NCI-H1105 (cell line): ENCODE measurements around the gene SYT8.

Source experiments
- DNase-seq: peaks from one replicate; lab custom pipeline; 2025; lab: John Stamatoyannopoulos, UW

SYT8 gene

GRCh38 chr11:1845561-1846452 is 11.0 kb downstream of the SYT8 start:
- no peak for DNase-seq

DNA sequence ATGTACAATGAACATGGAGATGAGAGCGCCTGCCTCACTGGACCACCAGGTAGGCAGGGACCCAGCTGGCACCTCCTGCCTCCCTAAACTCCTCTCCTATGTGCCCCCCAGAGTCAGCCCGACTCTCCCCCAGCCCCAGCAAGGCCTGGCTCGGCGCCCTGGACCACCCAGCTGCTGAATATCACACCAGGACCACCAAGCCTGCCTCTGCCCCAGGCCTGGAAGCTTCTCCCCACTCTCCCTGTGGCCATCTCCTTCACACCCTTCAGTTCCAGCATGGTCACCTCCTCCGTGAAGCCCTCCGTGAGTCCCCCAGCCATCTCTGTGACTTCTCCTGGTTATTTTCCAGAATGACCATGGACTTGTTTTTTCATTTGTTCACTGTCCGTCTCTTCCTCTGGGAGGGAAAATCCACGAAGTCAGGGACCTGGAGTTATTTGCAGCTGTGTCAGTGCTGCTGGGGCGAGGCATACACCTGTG is 11.7 kb downstream of the SYT8 start:
- DNase-seq: no peak

DNA sequence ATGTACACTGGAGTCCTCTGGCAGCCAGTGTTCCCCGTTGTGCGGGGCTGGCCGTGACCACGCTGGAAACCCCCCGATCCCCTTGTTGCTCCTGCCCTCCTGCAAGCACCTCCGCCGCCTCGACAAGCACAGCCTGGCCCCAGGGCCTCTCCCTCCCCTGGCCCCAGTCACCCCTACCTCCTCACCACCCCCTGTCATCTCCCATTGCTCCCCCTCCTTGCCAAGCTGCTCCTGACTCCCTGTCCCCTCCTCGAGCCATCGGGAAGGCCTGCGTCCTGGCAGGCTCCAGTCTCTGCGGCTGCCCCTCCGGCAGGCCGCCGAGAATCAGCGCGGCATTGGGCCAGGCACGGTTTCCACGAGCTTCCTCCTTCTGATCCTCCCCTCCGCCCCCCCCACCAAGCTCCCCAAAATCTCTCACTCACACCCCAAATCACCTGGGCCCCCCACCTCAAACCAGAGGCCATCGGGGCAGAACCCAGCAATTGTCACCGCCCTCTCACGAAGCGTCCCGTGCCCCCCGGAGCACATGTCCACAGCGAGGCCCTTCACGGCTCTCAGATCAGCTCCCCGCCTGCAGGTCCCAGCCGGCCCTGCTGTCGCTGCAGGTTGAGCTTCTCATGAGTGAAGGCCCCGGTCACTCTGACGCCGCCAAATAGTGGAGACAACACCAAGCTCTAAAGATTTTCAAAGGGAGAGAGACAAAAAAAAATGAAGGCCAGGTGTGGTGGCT is 12.4 kb downstream of the SYT8 start:
- no peak for DNase-seq

- DNase-seq: no peak
Measured at GRCh38 chr11:1847926-1848639, 13.3 kb downstream of the SYT8 start.

DNA sequence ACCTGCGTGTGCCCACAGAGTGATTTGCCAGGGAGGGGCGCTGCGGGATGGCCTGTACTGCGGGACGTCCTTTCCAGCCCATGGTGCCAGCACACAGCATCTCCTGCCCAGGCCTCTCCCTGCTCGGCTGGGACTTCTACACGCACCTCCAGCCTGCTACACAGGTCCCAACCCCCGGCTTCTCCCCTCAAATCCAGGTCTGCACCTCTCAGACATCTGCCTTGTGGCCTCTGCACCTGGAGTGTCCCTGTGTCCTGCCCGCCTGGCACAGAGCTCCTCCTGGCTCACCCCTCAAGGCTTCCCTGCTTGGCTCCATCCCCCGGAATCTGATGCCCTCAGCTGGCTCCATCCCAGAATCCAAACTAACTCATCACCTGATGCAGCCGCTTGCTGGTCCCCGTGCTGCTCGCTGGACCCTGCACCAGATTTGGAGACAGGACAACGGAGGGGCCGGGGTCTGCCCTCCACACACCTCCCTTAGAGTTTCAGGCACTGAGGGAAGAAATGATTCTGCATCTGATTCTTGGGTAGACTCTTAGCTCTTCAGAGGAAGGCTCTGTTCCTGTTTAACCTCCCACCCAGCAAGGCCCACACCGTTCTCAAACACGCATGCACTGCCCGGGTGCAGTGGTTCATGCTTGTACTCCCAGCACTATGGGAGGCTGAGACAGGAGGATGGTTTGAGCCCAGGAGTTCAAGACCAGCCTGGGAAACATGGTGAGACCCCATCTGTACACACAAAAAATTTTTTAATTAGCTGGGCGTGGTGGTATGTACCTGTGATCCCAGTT is 14.0 kb downstream of the SYT8 start:
- no peak for DNase-seq

GRCh38 chr11:1851468-1852180 is 16.8 kb downstream of the SYT8 start:
- DNase-seq: no peak

GRCh38 chr11:1852271-1852876 is 17.6 kb downstream of the SYT8 start:
- no peak for DNase-seq

GRCh38 chr11:1852877-1853276 is 18.1 kb downstream of the SYT8 start, which contains the start of gene LSP1:
Gene LSP1, plus strand, starts transcription at chr11:1853084. Its CDS starts 61 bp downstream, at chr11:1853145.
- no peak for DNase-seq

GRCh38 chr11:1853376-1854131 is 18.8 kb downstream of the SYT8 start:
- no peak for DNase-seq

GRCh38 chr11:1854132-1854948 is 19.6 kb downstream of the SYT8 start:
- no peak for DNase-seq

- no peak for DNase-seq
Measured at GRCh38 chr11:1854949-1855885, 20.4 kb downstream of the SYT8 start.

DNA sequence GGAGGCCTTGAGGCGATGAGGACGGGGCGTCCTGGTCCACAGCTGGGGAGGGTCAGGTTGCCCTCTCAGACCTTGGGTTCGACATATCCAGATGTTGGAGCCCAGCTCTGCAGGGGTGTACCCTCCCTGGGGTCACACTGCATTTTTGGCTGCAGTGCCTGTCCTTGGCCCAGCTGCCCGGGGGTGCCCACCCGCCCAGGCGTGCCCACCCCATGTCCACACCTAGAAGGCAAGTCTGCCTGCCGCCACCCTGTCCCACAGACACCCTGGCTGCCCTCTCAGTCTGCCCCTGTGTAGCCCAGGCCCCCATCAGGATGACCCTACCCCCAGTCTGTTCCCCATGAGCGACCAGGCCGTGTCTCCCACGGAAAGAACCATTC is 21.1 kb downstream of the SYT8 start:
- no peak for DNase-seq

- DNase-seq: no peak
Measured at GRCh38 chr11:1856306-1857005, 21.7 kb downstream of the SYT8 start.

GRCh38 chr11:1857064-1857463 is 22.3 kb downstream of the SYT8 start:
- no peak for DNase-seq

- DNase-seq: no peak
Measured at GRCh38 chr11:1858154-1858553, 23.4 kb downstream of the SYT8 start.

GRCh38 chr11:1858576-1858975 is 23.8 kb downstream of the SYT8 start:
- no peak for DNase-seq

GRCh38 chr11:1859004-1859403 is 24.2 kb downstream of the SYT8 start:
- DNase-seq: no peak
